ENCODE results near the gene KCP. TPM values are rescaled to one million over a fixed set of nuclear protein-coding genes. Genes with fewer than 3 reads are reported as not detected.

Gene KCP
- total RNA-seq, 5 donors from 2014 or later (not counting 1 experiment from before 2014, with no cell fraction given), result 0.20 to 0.92 (median 0.53) TPM

DNA sequence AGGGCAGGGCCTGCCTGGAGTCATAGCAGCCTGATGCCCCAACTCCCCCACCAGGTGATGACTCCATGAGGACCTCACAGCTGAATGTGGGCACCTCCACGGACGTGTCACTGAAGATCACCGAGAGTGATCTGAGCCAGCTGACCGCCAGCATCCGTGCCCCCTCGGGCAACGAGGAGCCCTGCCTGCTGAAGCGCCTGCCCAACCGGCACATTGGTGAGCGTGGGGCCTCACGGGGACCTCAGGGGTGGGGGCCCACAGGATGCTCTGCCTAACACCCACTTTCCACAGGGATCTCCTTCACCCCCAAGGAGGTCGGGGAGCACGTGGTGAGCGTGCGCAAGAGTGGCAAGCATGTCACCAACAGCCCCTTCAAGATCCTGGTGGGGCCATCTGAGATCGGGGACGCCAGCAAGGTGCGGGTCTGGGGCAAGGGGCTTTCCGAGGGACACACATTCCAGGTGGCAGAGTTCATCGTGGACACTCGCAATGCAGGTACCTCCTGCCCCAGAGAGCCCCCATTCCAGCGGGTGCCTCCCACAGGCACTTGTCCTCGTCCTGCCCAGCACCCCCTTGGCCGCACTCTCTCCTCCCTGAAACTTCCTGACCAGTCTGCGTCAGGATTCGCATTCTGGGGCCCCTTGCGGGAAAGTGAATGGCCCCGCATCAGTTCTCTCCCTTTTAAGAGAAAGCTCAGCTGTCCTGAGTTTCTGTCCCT is 57.8 kb downstream of the KCP start:
- Histone ChIP-seq H3K4me3 (ENCODE audit: control insufficient read depth in 1 of 2, extremely low read depth in 1 of 2, low read length in 1 of 2) (no peak overlapping the region), H3K36me3 (ENCODE audit: control insufficient read depth in 2 of 2, extremely low read depth in 1 of 2, insufficient read depth in 1 of 2, low read length in 1 of 2) (no peaks in the 10 kb centered on the region), H3K27me3 (replicated peaks in 1 of 2; ENCODE audit: control insufficient read depth in 2 of 2, extremely low read depth in 1 of 2, insufficient read depth in 2 of 2, low read length in 1 of 2) (peaks cover 0 to 26% of the 10 kb centered on the region in 2 experiments), H3K4me1 (ENCODE audit: control insufficient read depth in 1 of 2, extremely low read depth in 1 of 2, insufficient read depth in 2 of 2, low read length in 2 of 2) (no peaks in the 10 kb centered on the region), H3K9me3 (no peaks in the 10 kb centered on the region), H3K27ac (ENCODE audit: low read length) (no peak overlapping the region)
- POLR2A ChIA-PET, result no interaction called here
- WGBS (ENCODE audit: insufficient coverage), result 79% methylated on average over 26 of the region's 28 CpGs
- ATAC-seq (replicated peaks in 1 of 4) (no peak), DNase-seq (no peak)
- H3K27me3 Mint-ChIP-seq, result no peaks in the 10 kb centered on the region
- no peak overlapping the region for H3K4me3 Mint-ChIP-seq
- CTCF ChIA-PET, result no interaction called here
- H3K9me3 Mint-ChIP-seq, result no peaks in the 10 kb centered on the region
- no peaks in the 10 kb centered on the region for H3K4me1 Mint-ChIP-seq
- no peak overlapping the region for H3K27ac Mint-ChIP-seq
- no peaks in the 10 kb centered on the region for H3K36me3 Mint-ChIP-seq

DNA sequence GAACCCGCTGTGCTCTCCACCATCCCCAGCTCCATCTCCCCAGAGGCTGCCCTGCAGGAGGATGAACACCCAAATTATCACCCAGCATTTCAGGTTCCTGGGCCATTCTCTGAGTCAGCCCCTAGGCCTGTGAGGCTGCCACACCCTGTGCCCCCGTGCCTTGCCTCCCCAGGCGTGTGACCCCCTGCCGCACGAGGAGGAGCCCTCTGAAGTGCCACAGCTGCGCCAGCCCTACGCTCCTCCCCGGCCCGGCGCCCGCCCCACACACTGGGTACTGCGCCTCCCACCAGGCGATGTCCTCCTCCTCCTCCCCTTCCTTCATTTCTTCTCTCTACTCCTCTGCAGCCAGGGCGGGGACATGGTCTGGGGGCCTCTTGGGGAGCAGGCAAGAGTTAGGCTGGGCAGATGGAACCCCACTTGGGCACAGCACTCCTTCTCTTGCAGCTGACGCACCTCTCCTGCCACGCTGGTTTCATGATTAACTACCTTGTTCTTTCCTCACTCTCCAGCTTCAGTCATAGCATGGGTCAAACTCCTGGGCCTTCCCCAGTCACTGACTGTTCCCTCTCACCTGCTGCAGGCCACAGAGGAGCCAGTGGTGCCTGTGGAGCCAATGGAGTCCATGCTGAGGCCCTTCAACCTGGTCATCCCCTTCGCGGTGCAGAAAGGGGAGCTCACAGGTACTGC is 60.6 kb downstream of the KCP start:
- WGBS (ENCODE audit: insufficient coverage), result 75% methylated on average over 12 of the region's 18 CpGs
- Histone ChIP-seq H3K4me3 (ENCODE audit: control insufficient read depth in 1 of 2, extremely low read depth in 1 of 2, low read length in 1 of 2) (no peak overlapping the region), H3K27ac (ENCODE audit: low read length) (no peak overlapping the region), H3K27me3 (replicated peaks in 1 of 2; ENCODE audit: control insufficient read depth in 2 of 2, extremely low read depth in 1 of 2, insufficient read depth in 2 of 2, low read length in 1 of 2) (peaks cover 0 to 21% of the 10 kb centered on the region in 2 experiments), H3K4me1 (ENCODE audit: control insufficient read depth in 1 of 2, extremely low read depth in 1 of 2, insufficient read depth in 2 of 2, low read length in 2 of 2) (no peaks in the 10 kb centered on the region), H3K36me3 (ENCODE audit: control insufficient read depth in 2 of 2, extremely low read depth in 1 of 2, insufficient read depth in 1 of 2, low read length in 1 of 2) (no peaks in the 10 kb centered on the region), H3K9me3 (no peaks in the 10 kb centered on the region)
- no peak for DNase-seq
- no peak for ATAC-seq (replicated peaks in 1 of 4)
- Mint-ChIP-seq H3K4me1 (no peaks in the 10 kb centered on the region), H3K36me3 (no peaks in the 10 kb centered on the region), H3K27ac (no peak overlapping the region), H3K4me3 (no peak overlapping the region), H3K9me3 (no peaks in the 10 kb centered on the region), H3K27me3 (no peaks in the 10 kb centered on the region)
- CTCF ChIA-PET, result interaction anchor here (0.5 to 0.6 kb wide), 2 partner anchors 198 to 274 kb away, joined by 3 read pairs; no protein-coding TSS in a partner anchor
- POLR2A ChIA-PET, result no interaction called here

DNA sequence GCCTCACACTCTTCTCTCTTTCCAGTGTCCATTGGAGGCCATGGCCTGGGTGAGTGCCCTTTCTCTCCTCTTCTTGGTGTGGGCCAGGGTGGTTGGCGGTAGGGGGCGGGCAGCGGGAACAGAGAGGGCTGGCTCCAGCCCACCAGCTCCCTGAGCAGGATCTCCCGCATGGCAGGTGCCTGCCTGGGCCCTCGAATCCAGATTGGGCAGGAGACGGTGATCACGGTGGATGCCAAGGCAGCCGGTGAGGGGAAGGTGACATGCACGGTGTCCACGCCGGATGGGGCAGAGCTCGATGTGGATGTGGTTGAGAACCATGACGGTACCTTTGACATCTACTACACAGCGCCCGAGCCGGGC is 61.4 kb downstream of the KCP start:
- Histone ChIP-seq H3K36me3 (ENCODE audit: control insufficient read depth in 2 of 2, extremely low read depth in 1 of 2, insufficient read depth in 1 of 2, low read length in 1 of 2) (no peaks in the 10 kb centered on the region), H3K9me3 (no peaks in the 10 kb centered on the region), H3K27ac (ENCODE audit: low read length) (no peak overlapping the region), H3K27me3 (replicated peaks in 1 of 2; ENCODE audit: control insufficient read depth in 2 of 2, extremely low read depth in 1 of 2, insufficient read depth in 2 of 2, low read length in 1 of 2) (peaks cover 0 to 19% of the 10 kb centered on the region in 2 experiments), H3K4me1 (ENCODE audit: control insufficient read depth in 1 of 2, extremely low read depth in 1 of 2, insufficient read depth in 2 of 2, low read length in 2 of 2) (no peaks in the 10 kb centered on the region), H3K4me3 (ENCODE audit: control insufficient read depth in 1 of 2, extremely low read depth in 1 of 2, low read length in 1 of 2) (no peak overlapping the region)
- Mint-ChIP-seq H3K27me3 (no peaks in the 10 kb centered on the region), H3K27ac (no peak overlapping the region), H3K9me3 (no peaks in the 10 kb centered on the region), H3K4me1 (no peaks in the 10 kb centered on the region), H3K4me3 (no peak overlapping the region), H3K36me3 (no peaks in the 10 kb centered on the region)
- CTCF ChIA-PET, result no interaction called here
- DNase-seq (no peak), ATAC-seq (replicated peaks in 1 of 4) (no peak)
- WGBS (ENCODE audit: insufficient coverage), result 96% methylated on average over 14 of the region's 16 CpGs
- POLR2A ChIA-PET, result no interaction called here

DNA sequence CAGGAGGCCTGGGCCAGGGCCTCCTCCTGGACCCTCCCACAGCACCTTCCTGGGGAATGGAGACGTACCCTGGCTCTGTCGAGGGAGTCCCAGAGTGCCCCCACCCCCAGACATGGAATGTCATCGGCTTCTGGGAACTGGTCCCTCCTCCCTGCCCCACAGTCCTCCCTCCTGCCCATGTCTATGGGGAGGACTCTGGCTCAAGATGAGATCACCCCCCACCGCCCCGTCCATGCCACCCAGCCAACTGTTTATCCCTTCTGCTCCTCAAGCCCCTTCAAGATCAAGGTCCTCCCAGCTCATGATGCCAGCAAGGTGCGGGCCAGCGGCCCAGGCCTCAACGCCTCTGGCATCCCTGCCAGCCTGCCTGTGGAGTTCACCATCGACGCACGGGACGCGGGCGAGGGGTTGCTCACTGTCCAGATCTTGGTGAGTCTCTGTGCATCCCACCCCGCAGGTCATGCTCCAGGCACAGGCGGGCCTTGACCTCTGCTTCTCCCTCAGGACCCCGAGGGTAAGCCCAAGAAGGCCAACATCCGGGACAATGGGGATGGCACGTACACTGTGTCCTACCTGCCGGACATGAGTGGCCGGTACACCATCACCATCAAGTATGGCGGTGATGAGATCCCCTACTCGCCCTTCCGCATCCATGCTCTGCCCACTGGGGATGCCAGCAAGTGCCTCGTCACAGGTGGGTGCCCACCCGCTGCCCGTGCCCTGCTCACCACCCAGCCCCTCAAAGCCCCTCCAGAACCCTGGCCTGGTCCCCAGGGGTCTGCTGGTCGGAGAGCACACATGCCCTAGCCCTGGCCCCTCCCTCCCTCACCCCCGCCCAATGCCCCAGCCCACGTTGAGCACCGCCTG is 62.0 kb downstream of the KCP start:
- Mint-ChIP-seq H3K36me3 (no peaks in the 10 kb centered on the region), H3K9me3 (no peaks in the 10 kb centered on the region), H3K27me3 (no peaks in the 10 kb centered on the region), H3K4me1 (no peaks in the 10 kb centered on the region), H3K4me3 (no peak overlapping the region), H3K27ac (no peak overlapping the region)
- Histone ChIP-seq H3K9me3 (no peaks in the 10 kb centered on the region), H3K36me3 (ENCODE audit: control insufficient read depth in 2 of 2, extremely low read depth in 1 of 2, insufficient read depth in 1 of 2, low read length in 1 of 2) (no peaks in the 10 kb centered on the region), H3K4me3 (ENCODE audit: control insufficient read depth in 1 of 2, extremely low read depth in 1 of 2, low read length in 1 of 2) (no peak overlapping the region), H3K4me1 (ENCODE audit: control insufficient read depth in 1 of 2, extremely low read depth in 1 of 2, insufficient read depth in 2 of 2, low read length in 2 of 2) (no peaks in the 10 kb centered on the region), H3K27ac (ENCODE audit: low read length) (no peak overlapping the region), H3K27me3 (replicated peaks in 1 of 2; ENCODE audit: control insufficient read depth in 2 of 2, extremely low read depth in 1 of 2, insufficient read depth in 2 of 2, low read length in 1 of 2) (peaks cover 0 to 15% of the 10 kb centered on the region in 2 experiments)
- ATAC-seq (replicated peaks in 1 of 4) (peak in 1 of 4 experiments; percentile 10), DNase-seq (no peak)
- POLR2A ChIA-PET, result no interaction called here
- 90% methylated on average over 24 of the region's 31 CpGs for WGBS (ENCODE audit: insufficient coverage)
- CTCF ChIA-PET, result no interaction called here

DNA sequence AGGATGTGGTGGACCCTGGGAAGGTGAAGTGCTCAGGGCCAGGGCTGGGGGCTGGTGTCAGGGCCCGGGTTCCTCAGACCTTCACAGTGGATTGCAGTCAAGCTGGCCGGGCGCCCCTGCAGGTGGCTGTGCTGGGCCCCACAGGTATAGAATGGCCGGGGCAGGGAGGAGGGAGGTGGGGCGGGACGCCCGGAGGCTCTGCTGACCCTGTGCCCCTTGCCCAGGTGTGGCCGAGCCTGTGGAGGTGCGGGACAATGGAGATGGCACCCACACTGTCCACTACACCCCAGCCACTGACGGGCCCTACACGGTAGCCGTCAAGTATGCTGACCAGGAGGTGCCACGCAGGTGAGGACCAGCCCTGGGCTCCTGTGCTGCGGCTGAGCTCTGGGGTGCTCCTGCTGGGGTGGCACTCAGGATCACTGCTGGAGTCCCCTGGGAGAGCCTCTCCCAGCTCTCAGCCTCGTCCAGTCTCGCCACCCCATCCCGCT is 62.7 kb downstream of the KCP start:
- DNase-seq, result no peak
- 91% methylated on average over 12 of the region's 17 CpGs for WGBS (ENCODE audit: insufficient coverage)

DNA sequence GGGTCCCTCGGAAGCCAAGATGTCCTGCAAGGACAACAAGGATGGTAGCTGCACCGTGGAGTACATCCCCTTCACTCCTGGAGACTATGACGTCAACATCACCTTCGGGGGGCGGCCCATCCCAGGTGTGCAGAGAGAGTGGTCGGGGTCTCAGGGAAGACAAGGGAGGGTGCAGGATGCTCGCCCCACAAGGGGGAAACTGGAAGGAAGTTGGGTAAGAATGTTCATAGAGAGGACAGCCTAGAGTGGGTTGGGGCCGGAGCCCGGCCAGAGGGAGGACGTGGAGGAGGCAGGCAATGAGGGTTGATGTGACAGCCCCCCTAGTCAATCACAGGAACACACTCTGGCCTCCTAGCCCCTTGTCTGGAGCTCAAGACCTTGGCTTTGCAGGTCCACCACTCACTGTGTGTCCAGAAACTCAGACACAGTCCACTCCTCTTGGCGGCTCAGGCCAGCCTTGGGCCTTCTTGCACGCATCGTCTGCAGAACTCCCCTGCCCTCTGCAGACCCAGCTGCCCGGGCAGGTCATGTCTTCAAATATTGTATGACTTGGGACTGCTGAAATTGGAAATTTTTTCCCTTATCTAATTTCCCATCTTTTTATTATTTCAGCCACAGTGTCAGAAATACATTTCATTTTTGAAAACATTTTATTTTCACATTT is 63.6 kb downstream of the KCP start:
- no CpG with 5 or more reads among the region's 14 CpGs for WGBS (ENCODE audit: insufficient coverage)
- peaks cover 0 to 1% (median 0%) of the 10 kb centered on the region in 3 donors for H3K4me1 Mint-ChIP-seq
- H3K27me3 Mint-ChIP-seq, result no peaks in the 10 kb centered on the region
- DNase-seq (no peak), ATAC-seq (replicated peaks in 1 of 4) (no peak)
- H3K9me3 Mint-ChIP-seq, result no peaks in the 10 kb centered on the region
- no peaks in the 10 kb centered on the region for H3K36me3 Mint-ChIP-seq
- ChIA-PET CTCF (interaction anchor here in 1 of 2 donors (0.5 kb wide), 1 partner anchor 85 kb away, joined by 4 read pairs; no protein-coding TSS in a partner anchor), POLR2A (no interaction called here)
- Histone ChIP-seq H3K27me3 (replicated peaks in 1 of 2; ENCODE audit: control insufficient read depth in 2 of 2, extremely low read depth in 1 of 2, insufficient read depth in 2 of 2, low read length in 1 of 2) (peaks cover 0 to 10% of the 10 kb centered on the region in 2 experiments), H3K9me3 (no peaks in the 10 kb centered on the region), H3K27ac (ENCODE audit: low read length) (no peak overlapping the region), H3K4me3 (ENCODE audit: control insufficient read depth in 1 of 2, extremely low read depth in 1 of 2, low read length in 1 of 2) (no peak overlapping the region), H3K36me3 (ENCODE audit: control insufficient read depth in 2 of 2, extremely low read depth in 1 of 2, insufficient read depth in 1 of 2, low read length in 1 of 2) (no peaks in the 10 kb centered on the region), H3K4me1 (ENCODE audit: control insufficient read depth in 1 of 2, extremely low read depth in 1 of 2, insufficient read depth in 2 of 2, low read length in 2 of 2) (peaks cover 0 to 4% of the 10 kb centered on the region in 2 experiments)
- H3K27ac Mint-ChIP-seq, result no peak overlapping the region
- H3K4me3 Mint-ChIP-seq, result no peak overlapping the region

More for the DNA sequence above, 62.7 kb downstream of the KCP start:
- ChIA-PET CTCF (no interaction called here), POLR2A (no interaction called here)
- H3K4me3 Mint-ChIP-seq, result no peak overlapping the region
- H3K36me3 Mint-ChIP-seq, result no peaks in the 10 kb centered on the region
- no peak overlapping the region for H3K27ac Mint-ChIP-seq
- H3K9me3 ChIP-seq, result no peaks in the 10 kb centered on the region
- H3K4me1 Mint-ChIP-seq, result no peaks in the 10 kb centered on the region
- H3K27me3 ChIP-seq (replicated peaks in 1 of 2; ENCODE audit: control insufficient read depth in 2 of 2, extremely low read depth in 1 of 2, insufficient read depth in 2 of 2, low read length in 1 of 2), result peaks cover 0 to 14% of the 10 kb centered on the region in 2 experiments
- no peaks in the 10 kb centered on the region for H3K36me3 ChIP-seq (ENCODE audit: control insufficient read depth in 2 of 2, extremely low read depth in 1 of 2, insufficient read depth in 1 of 2, low read length in 1 of 2)
- H3K27ac ChIP-seq (ENCODE audit: low read length), result no peak overlapping the region
- H3K4me3 ChIP-seq (ENCODE audit: control insufficient read depth in 1 of 2, extremely low read depth in 1 of 2, low read length in 1 of 2), result no peak overlapping the region
- no peaks in the 10 kb centered on the region for H3K9me3 Mint-ChIP-seq
- no peaks in the 10 kb centered on the region for H3K27me3 Mint-ChIP-seq
- no peaks in the 10 kb centered on the region for H3K4me1 ChIP-seq (ENCODE audit: control insufficient read depth in 1 of 2, extremely low read depth in 1 of 2, insufficient read depth in 2 of 2, low read length in 2 of 2)
- no peak for ATAC-seq (replicated peaks in 1 of 4)
